Iris pigment epithelial cell (primary cell): Measurements from ENCODE around the gene C9.
A peak's percentile ranks its signal among the peaks of the same experiment; 100 is the strongest.
"Not testable (repeated sequence)": the region's sequence is repeated elsewhere in the genome, so short reads cannot be mapped to it uniquely, and the experiment has no call there.

Experiments used
- DNase-seq: peaks from one replicate; pipeline ENCODE4 v3.0.0-alpha.2; 2011; ENCODE audit warnings: low read depth

C9 gene

GRCh38 chr5:39364367-39364766 lies at the start of gene C9:
C9 (minus strand) TSS chr5:39364495; CDS start chr5:39364464, 31 bp downstream.
- DNase-seq = no peak

DNA sequence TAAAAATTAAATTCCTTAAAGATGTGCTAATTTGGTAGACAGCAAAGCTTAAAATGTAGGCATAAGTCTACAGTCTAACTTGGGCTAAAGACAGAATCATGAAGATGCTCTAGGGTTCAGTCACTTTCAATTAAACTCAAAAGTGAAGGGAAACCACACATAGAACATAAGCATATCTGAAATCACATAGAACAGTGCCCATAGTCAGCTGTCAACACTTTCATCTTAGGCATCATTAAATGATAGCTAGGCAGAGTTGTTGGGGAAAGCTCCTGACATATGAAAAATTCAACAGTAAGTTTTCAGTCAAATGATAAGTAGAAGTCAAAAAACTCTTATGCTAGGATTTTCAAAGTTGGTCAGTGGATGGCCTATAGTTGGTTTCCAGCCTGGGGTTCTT lies 49.5 kb upstream of the C9 start:
- DNase-seq = no peak

DNA sequence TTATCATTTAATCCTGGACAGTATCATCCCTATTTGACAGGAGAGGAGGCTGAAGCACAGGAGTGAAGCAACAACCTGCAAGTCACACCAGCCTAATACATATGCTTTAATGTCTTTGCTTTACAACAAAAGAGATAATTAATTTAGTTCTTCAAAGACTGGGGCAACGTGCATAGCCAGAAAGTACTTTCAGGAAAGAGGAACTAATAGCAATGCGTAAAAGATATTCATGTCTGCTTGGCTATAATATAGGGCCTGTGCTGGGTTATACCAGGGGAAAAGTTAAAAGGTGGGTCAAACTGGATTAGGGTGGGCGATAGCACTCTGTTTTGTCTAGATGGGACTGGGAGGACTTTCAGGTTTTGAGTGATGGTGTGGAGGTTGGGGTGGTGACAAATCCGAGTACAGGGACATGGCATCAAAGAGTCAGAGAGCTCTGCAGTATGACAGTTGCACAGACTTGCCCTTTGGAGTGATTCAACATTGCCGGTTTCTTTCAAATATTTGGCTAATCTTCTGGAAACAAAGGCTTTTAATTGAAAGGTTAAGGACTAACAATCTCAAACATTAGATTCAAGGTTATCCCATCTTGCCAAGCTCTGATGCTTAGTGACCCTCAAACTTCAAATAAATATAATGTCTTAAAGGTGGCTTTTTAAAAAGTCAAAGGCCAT lies 48.6 kb upstream of the C9 start:
- no peak for DNase-seq

DNA sequence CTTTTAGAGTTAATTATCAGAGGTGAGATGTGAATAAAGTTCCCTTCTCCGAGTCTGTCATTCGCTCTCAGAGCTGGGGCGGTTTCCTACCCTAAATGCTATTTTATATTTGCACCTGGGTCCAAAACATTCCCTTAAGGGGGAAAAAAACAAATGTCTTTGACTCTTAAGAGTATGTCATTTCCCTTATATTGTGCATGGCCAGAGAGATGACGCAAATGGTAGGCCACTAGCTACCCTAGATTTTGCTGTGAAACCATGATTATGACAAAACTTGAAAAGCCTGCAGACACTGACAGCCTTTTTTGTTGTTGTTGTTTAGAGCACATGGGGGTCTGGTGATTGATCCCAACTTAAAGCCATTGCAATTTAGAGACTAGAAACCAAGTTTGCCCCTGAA lies 47.7 kb upstream of the C9 start:
- DNase-seq = no peak

DNA sequence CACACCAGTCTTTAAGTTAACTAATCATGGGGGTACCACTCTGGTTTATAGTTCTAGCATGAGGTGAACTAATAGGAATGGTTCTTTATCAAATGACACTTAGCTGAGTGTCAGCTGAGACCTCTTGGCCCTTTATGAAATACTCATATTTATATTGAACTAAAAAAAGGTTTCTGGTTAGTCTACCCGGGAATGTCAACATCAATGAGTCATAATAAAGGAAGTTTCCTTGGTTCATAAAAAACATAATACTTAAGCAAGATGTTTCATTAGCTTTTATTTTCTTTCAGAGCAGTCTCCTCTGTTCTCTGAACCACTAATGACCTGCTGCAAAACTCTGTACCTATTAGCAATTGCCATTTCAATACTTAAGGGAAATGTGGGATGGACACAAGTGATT lies 46.8 kb upstream of the C9 start:
- DNase-seq = peak; percentile 83

- no peak for DNase-seq
Observed at GRCh38 chr5:39409033-39409432, 44.7 kb upstream of the C9 start.

- no peak for DNase-seq
Observed at GRCh38 chr5:39405083-39405843, 41.0 kb upstream of the C9 start.

- DNase-seq = not testable (repeated sequence)
Observed at GRCh38 chr5:39403761-39404160, 39.5 kb upstream of the C9 start.

DNA sequence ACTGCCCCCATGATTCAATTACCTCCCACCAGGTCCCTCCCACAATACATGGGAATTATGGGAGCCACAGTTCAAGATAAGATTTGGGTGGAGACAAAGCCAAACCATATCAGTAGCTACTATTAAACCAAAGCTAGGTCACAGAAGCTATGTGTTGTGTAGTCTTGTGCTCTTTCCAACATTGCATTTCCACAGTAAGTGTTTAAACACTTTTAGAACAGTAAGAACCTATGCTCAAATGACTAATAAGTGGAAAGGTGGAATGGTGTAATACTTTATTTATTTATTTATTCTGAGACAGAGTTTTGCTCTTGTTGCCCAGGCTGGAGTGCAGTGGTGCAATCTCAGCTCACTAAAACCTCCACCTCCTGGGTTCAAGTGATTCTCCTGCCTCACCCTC lies 37.8 kb upstream of the C9 start:
- peak; percentile 50 for DNase-seq

DNA sequence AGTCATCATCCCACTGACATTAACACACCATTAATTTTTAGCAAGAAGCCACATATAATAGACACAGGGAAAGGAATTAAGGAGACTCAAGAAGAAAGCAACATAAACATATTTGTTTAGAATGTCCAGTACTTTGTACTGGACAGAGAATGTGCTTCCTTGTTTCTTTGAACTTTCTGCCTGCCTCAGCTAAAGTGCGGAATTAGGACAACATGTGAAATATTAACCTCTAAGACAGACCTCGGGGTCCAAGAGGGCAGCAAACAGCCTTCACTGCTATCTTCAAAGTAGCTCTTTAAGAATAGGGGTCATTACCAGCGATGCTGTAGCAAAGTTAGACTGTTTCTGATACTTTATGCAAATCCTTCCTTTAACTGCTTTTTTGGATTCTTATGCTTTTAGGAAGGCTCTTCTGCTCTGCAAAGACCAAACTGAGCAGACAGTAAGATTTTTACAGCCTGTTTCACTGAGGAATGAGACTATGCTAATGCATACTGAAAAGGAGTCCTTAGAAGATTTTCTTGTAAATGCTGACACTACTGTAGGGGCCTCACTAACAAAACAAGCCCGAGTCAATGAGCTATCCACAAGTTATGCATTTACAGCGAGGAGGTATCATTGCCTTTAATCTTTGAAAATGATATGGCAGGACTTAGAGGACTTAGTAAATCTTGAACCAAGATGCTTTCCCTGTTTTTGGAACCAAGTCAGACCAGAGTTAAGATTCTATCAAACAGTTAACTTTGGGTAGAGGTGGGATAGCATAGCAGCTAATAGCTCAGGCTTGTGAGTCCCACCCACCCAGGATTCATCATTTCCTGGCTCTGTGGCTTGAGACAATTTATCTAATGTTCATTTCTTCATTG lies 36.7 kb upstream of the C9 start:
- peak; percentile 68 for DNase-seq

- DNase-seq = peak; percentile 99
Observed at GRCh38 chr5:39399135-39400036, 35.1 kb upstream of the C9 start.

GRCh38 chr5:39396843-39397242 lies 32.5 kb upstream of the C9 start:
- no peak for DNase-seq

- peak; percentile 41 for DNase-seq
Observed at GRCh38 chr5:39395521-39395920, 31.2 kb upstream of the C9 start.

DNA sequence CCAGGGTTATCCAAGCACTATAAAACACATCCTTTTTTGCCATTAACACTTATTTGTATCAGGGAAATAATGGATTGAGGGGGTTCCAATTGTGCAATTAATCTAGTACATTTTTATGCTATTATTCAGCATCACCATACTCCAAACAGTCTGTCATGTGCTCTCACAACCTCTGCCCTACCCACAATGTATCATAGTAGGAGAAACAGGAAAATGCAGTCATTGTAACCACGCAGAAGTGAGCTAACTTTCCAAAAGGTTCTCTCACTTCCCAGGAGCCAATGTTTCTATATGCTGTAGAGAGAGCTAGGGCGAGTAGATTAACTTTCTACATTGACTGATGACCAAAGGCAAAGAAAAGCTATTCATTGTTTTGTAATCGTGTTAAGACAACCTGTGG lies 30.7 kb upstream of the C9 start:
- DNase-seq = peak; percentile 91

- no peak for DNase-seq
Observed at GRCh38 chr5:39390945-39391344, 26.6 kb upstream of the C9 start.

- DNase-seq = no peak
Observed at GRCh38 chr5:39387293-39387692, 23.0 kb upstream of the C9 start.

- no peak for DNase-seq
Observed at GRCh38 chr5:39384271-39384670, 20.0 kb upstream of the C9 start.

- no peak for DNase-seq
Observed at GRCh38 chr5:39381376-39381775, 17.1 kb upstream of the C9 start.

DNA sequence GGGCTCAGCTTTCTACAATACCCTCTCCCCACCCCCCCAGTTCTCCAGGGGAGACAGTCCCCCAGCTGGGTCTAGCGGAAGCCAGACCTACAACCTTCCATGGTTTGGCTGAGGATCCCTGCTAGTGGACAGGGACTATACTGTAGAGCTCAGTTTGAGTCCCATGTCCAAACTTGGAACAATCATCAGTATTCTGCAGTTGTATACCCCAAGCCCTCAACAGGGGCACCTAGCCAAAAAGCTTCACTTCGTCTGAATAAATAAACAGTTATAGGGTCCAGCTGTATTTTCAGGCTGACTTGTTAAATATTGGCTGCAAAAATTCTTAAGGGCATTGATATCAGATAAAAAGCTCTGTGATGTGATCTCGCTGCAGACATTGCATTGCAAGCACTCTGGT lies 15.4 kb upstream of the C9 start:
- DNase-seq = no peak

GRCh38 chr5:39377613-39378012 lies 13.3 kb upstream of the C9 start:
- no peak for DNase-seq

DNA sequence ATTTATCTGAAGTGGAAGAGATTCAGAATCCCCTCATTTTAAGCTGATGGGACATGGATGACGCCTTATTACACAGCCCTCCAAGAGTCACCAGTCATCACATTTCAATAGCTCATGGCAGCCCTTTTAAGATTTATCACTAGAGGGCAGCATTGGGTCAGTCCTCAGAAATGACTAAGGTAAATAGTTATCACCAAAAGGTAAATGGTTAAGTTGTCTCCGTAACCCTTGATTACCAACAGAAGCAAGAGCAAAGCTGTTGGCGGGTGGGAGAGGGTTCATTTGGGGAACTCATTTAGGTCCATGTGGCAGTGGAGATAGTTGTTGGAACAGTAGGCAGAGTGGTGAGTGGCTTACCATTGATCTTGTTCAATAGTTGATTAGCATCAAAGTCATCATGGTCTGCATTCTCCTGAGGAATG lies 12.0 kb upstream of the C9 start:
- DNase-seq = peak; percentile 45

DNA sequence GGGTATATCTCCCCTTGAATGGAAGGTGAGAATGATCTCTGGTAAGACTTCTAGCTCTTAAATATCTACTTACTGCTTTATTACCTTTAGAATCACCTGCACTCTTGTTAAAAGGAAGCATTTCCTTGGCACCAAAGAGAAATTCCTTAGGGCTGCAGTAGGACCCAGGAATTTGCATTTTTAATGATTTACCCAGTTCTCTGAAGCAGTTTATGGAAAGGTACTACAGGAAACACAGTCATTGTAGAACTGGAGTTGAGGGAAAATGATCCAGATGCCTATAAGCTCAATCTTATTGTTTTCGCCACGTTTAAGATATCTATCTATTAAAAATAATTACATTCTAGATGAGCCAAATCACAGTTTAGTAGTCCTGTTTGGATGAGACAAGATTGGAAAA lies 9.5 kb upstream of the C9 start:
- no peak for DNase-seq
